Stimulated activated CD8-positive, alpha-beta memory T cell treated with anti-CD3 and anti-CD28 coated beads, Interleukin-7, amount 100 ng/mL, for 4 hours (primary cell): ENCODE data around the gene CLEC18C.
"Not testable (repeated sequence)": the region's sequence is repeated elsewhere in the genome, so short reads cannot be mapped to it uniquely, and the experiment has no call there.

Experiments
- DNase-seq, 2 donors: peaks; one replicate each; pipeline ENCODE4 v3.0.0-alpha.2; 2020; ENCODE audit warnings: low read depth in 2 of 2

Gene CLEC18C

GRCh38 chr16:70159355-70160348 lies 13.9 kb upstream of the CLEC18C start:
- no peak for DNase-seq

DNA sequence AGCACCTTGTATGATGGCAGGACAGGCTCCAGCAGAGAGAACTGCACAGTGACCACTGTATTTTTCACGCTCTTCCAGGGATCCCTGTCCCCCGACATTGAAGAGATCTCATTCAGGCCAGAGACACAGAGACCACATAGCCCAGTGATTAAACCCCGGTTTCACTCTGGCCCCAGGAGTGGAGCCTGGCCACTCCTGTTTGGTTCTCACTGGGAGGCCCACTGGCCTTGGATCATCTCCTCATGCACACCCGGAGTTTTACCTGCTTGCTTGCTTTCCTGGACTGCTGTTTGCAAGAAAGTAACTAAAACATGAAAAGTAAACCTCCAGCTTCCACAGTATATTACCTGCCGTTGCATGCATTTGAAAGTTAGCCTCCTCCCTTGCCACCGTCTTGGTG lies 13.2 kb upstream of the CLEC18C start:
- no peak for DNase-seq

DNA sequence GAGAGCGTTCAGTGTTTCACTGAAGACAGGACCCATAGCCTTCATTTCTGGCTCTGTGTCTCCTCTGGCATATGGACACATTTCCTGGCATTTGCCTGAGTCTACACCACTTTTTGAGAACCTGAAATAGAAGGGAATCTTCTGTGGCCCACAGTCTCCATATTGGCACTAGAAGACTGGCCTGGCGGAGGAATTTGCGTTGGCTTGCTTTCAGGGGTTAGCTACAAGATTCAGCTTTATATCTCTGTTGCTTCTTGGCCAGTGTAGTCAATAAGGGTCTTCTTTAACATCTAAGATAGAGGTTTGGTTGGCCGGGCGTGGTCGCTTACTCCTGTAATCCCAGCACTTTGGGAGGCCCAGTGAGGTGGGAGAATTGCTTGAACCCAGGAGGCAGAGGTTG lies 12.8 kb upstream of the CLEC18C start:
- no peak for DNase-seq

DNA sequence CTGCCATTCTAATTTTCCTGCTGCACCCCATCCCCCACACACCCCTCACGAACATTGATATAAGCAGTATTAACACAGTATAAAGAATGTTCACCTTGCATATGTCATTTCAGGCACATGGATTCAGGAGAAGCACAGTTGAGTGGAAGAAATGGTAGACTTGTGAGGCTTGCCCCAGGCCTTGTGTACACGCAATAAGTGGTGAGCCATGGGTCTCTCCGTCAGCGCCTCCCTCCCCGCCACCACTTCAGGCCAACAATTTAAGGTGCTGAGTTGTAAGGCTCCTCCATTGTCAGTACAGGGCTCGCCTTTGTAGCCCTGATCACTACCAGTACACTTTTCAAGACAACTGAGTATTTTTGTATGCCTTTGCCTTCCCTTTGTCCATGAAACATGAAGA lies 12.2 kb upstream of the CLEC18C start:
- DNase-seq, result no peak

DNA sequence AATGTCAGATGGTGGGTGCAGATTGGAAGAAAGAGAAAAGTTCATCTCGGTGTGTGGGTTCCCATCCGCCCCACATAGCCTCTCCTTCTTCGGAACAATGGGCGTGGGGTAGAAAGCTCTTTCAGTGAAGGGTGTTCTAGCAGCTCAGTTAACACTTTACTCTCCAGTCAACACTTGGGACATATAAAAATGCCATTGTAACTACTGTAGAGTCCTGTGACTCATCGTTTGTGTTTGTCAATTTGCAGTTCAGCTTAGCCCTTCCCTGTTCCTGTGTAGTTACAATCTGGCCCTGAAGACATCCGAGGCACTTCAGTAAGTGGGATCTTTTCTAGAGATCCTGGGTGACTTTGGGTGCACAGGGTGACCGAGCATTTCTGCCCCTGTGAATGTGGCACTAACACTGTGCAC lies 11.5 kb upstream of the CLEC18C start:
- no peak for DNase-seq

DNA sequence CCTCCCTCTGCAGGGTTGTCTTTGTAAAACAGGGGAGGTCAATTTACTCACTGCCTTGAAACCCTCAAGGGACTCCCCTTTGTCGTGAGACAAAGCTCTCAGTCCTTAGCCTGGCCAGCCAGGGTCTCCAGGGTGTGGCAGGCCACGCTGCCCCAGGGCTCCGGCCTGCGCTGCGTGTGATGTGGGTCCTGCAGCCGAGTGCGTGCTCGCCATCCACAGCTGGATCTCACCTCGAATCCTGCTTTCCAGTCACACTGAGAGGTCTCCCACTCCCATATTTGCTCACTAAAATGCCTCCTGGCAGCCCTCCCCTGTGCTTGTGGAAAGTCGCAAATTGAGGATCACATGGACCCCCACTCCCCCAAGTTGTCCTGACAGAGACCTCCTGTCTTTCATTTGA lies 10.0 kb upstream of the CLEC18C start:
- no peak for DNase-seq

DNA sequence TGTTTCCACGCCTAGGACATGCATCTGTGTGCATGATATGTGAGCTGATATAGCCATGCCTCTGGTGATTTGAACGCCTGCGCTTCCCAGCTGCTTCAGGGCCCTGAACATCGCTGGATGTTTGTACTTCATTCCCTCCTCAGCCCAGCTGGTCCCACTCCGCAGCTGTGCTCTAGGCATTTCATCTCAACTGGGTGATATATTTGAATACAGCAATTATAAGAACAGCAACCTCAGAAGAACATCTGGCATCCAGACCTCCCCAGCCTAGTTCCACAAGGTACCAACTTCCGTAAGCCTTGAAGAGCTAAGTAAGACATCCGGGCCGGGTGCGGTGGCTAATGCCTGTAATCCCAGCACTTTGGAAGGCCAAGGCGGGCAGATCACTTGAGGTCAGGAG lies 6.9 kb upstream of the CLEC18C start:
- DNase-seq, result not testable (repeated sequence)

DNA sequence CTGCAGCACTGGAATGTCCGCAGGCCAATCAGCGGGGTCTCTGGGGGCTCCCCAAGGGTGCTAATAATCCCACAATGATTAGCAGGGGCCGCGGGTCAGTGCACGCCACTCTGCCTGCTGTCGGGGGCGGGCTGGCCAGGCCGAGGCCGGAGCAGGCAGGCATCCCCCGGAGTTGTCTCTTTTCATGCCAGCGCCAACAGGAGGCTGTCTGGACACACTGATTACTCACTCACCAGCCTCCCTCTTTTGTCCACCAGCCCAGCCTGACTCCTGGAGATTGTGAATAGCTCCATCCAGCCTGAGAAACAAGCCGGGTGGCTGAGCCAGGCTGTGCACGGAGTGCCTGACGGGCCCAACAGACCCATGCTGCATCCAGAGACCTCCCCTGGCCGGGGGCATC lies 329 bp downstream of the CLEC18C start:
- DNase-seq, result not testable (repeated sequence)

- not testable (repeated sequence) for DNase-seq
Measured at GRCh38 chr16:70174387-70174932, 873 bp downstream of the CLEC18C start.

DNA sequence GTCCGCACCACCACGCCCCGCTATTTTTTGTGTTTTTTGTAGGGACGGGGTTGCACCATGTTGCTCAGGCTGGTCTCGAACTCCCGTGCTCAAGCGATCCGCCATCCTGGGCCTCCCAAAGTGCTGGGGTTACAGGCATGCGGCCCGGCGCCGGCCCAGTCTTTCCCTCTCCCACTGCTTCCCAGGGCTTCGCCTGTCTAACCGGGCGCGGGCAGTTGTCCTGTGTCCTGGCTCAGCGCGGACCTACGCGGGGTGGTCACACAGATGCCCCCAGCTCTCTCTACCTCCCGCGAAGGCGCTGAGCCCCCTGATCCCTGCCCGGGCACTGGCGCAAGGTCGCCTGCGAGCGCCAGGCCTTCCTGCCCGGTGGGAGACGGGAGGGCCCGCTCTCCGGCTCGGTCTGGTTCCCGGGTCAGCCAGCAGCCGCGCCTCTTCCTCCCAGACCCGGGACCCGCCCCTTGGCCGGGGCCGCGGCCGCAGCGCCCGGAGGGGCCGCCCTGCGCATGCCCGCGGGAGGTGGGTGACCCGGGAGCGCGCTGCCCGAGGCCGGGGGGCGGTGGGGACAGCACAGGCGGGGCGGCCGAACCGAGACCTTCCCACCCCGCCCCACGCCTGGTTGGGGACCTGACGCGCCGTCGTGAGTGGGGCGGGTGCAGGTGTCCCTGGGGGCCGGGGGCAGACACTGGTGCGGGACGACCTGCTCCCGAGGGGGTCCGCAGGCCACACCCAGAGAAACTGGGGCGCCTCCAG lies 14.4 kb downstream of the CLEC18C start:
- not testable (repeated sequence) for DNase-seq

- not testable (repeated sequence) for DNase-seq
Measured at GRCh38 chr16:70188608-70188915, 15.0 kb downstream of the CLEC18C start.

DNA sequence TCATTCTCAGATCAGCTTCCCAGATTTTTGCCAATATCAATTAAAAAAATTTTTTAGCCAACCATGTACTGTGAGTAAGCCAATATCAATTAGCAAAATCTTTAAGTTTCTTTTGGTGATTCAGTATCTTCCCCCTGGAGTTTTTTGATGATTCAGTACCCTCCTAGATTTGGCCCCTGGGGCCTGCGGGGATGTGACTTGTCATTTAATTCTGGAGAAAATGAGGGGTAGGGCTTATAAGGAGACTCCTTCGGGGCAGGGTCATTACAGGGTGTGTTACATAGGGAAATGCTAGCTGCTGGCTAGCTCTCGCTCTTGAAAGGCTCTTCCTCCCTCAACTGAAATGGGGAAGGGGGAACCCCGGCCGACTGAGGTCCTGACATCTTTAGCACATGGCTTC lies 17.0 kb downstream of the CLEC18C start:
- DNase-seq, result not testable (repeated sequence)

GRCh38 chr16:70196683-70197300 lies 23.2 kb downstream of the CLEC18C start:
- not testable (repeated sequence) for DNase-seq

GRCh38 chr16:70197611-70198010 lies 24.0 kb downstream of the CLEC18C start:
- DNase-seq, result not testable (repeated sequence)

DNA sequence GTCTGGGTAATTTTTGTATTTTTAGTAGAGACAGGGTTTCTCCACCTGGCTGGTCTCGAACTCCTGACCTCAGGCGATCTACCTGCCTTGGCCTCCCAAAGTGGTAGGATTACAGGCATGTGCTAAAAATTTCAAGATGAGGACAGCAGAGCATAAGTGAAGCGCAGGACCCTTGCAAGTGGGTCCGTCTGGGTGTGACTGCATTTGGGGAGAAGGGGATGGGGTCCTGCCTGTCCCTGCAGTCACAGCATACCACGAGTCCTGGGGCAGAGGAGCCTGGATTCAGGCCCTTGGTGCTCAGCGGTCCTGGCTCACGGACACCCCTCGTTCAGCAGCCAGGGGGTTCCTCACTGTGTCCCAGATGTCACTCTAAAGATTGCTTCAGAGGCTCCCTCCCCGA lies 24.6 kb downstream of the CLEC18C start:
- not testable (repeated sequence) for DNase-seq

DNA sequence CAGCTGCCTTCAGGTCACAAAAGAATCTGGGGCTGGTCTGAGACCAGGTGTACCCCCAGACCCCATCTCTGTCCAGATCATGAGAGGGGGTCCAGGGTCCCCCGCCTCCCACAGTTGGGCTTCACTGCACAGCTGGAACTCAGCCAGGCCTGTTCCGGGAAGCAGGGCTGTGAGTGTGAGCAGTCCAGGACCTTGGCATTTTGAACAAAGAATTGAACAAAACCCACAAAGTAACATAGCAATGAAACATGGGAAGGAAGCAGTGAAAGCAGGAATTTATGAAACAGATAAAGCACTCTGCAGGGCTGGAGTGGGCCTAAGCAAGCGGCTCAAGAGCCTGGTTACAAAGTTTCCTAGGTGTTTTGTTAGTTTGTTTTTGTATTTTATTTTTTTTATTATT lies 25.1 kb downstream of the CLEC18C start:
- DNase-seq, result not testable (repeated sequence)

GRCh38 chr16:70199170-70199569 lies 25.6 kb downstream of the CLEC18C start:
- not testable (repeated sequence) for DNase-seq

GRCh38 chr16:70200063-70200462 lies 26.5 kb downstream of the CLEC18C start:
- not testable (repeated sequence) for DNase-seq

DNA sequence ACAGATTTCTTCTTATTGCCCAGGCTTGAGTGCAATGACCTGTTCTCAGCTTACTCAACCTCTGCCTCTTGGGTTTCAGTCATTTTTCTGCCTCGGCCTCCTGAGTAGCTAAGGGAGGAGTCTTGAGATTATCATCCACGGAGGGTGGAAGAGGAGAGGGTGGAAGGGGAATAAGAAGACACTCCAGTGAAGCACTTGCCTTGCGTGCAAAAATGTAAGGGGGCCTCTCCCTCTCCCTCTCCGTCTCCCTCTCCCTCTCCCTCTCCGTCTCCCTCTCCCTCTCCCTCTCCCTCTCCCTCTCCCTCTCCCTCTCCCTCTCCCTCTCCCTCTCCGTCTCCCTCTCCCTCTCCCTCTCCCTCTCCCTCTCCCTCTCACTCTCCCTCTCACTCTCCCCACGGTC lies 29.9 kb downstream of the CLEC18C start:
- DNase-seq, result not testable (repeated sequence)

DNA sequence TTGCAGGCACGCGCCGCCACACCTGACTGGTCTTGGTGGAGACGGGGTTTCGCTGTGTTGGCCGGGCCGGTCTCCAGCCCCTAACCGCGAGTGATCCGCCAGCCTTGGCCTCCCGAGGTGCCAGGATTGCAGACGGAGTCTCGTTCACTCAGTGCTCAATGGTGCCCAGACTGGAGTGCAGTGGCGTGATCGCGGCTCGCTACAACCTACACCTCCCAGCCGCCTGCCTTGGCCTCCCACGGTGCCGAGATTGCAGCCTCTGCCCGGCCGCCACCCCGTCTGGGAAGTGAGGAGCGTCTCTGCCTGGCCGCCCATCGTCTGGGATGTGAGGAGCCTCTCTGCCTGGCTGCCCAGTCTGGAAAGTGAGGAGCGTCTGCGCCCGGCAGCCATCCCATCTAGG lies 30.4 kb downstream of the CLEC18C start:
- DNase-seq, result not testable (repeated sequence)

DNA sequence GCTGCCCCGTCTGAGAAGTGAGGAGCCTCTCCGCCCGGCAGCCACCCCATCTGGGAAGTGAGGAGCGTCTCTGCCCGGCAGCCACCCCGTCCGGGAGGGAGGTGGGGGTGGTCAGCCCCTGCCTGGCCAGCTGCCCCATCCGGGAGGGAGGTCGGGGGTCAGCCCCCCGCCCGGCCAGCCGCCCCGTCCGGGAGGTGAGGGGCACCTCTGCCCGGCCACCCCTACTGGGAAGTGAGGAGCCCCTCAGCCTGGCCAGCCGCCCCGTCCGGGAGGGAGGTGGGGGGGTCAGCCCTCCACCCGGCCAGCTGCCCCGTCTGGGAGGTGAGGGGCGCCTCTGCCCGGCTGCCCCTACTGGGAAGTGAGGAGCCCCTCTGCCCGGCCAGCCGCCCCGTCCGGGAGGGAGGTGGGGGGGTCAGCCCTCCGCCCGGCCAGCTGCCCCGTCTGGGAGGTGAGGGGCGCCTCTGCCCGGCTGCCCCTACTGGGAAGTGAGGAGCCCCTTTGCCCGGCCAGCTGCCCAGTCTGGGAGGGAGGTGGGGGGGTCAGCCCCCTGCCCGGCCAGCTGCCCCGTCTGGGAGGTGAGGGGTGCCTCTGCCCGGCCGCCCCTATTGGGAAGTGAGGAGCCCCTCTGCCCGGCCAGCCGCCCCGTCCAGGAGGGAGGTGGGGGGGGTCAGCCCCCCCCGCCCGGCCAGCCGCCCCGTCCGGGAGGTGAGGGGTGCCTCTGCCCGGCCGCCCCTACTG lies 31.2 kb downstream of the CLEC18C start:
- DNase-seq, result not testable (repeated sequence)
